Activated CD4-positive, CD25-positive, alpha-beta regulatory T cell treated with anti-CD3 and anti-CD28 coated beads, Interleukin-2, amount 50 U/mL, for 72 hours (primary cell): ENCODE measurements around the gene LIMCH1.
"Not testable (repeated sequence)": the region's sequence is repeated elsewhere in the genome, so short reads cannot be mapped to it uniquely, and the experiment has no call there.

ENCODE experiments used
- DNase-seq: peaks from one replicate; pipeline ENCODE4 v3.0.0; 2021

LIMCH1 gene

GRCh38 chr4:41538017-41538733 is at the start of gene LIMCH1:
Gene LIMCH1, plus strand, starts transcription at chr4:41538157. Its CDS starts 67,839 bp downstream, at chr4:41605996.
- no peak for DNase-seq

- DNase-seq: not testable (repeated sequence)
These were observed 46.8 kb upstream of the LIMCH1 start for GRCh38 chr4:41491081-41491576.

- DNase-seq: no peak
These were observed 41.0 kb upstream of the LIMCH1 start for GRCh38 chr4:41496977-41497376.

GRCh38 chr4:41498177-41498576 is 39.8 kb upstream of the LIMCH1 start:
- DNase-seq: no peak

GRCh38 chr4:41504167-41504818 is 33.7 kb upstream of the LIMCH1 start:
- no peak for DNase-seq

- DNase-seq: no peak
These were observed 32.7 kb upstream of the LIMCH1 start for GRCh38 chr4:41505161-41505661.

- no peak for DNase-seq
These were observed 31.8 kb upstream of the LIMCH1 start for GRCh38 chr4:41506130-41506529.

GRCh38 chr4:41507291-41507947 is 30.5 kb upstream of the LIMCH1 start:
- DNase-seq: no peak

GRCh38 chr4:41509451-41509866 is 28.5 kb upstream of the LIMCH1 start:
- no peak for DNase-seq

GRCh38 chr4:41510179-41510578 is 27.8 kb upstream of the LIMCH1 start:
- DNase-seq: no peak

GRCh38 chr4:41512136-41512535 is 25.8 kb upstream of the LIMCH1 start:
- DNase-seq: no peak

- DNase-seq: no peak
These were observed 25.4 kb upstream of the LIMCH1 start for GRCh38 chr4:41512596-41512995.

GRCh38 chr4:41514169-41514568 is 23.8 kb upstream of the LIMCH1 start:
- no peak for DNase-seq

GRCh38 chr4:41514766-41515481 is 23.0 kb upstream of the LIMCH1 start:
- DNase-seq: no peak

GRCh38 chr4:41517121-41517520 is 20.8 kb upstream of the LIMCH1 start:
- no peak for DNase-seq

GRCh38 chr4:41517747-41518146 is 20.2 kb upstream of the LIMCH1 start:
- DNase-seq: no peak

GRCh38 chr4:41524425-41524824 is 13.5 kb upstream of the LIMCH1 start:
- DNase-seq: no peak

GRCh38 chr4:41525129-41525528 is 12.8 kb upstream of the LIMCH1 start:
- DNase-seq: no peak

- DNase-seq: no peak
These were observed 11.3 kb upstream of the LIMCH1 start for GRCh38 chr4:41526628-41527027.

- no peak for DNase-seq
These were observed 9.3 kb upstream of the LIMCH1 start for GRCh38 chr4:41528512-41529205.

GRCh38 chr4:41530741-41531140 is 7.2 kb upstream of the LIMCH1 start:
- no peak for DNase-seq

- DNase-seq: no peak
These were observed 5.6 kb upstream of the LIMCH1 start for GRCh38 chr4:41532336-41532735.
